Stimulated activated memory B cell treated with anti-CD40 and anti-IgM and Interleukin-4, amounts not matched to agents 10 μg/mL and 1 μg/mL and 100 μg/mL, for 72 hours (primary cell): Measurements from ENCODE around the gene ZFP57.

ENCODE experiments used
- ATAC-seq: fragments of 150-1000 bp; cut with Tn5 transposase; 2 replicates; pipeline ENCODE4 v1.10.0; 2021
- H3K27ac Mint-ChIP-seq: one replicate; pipeline ENCODE4 v1.8.0; 2022; ENCODE audit warnings: mild to moderate bottlenecking, mixed read lengths
- H3K27me3 Mint-ChIP-seq: one replicate; pipeline ENCODE4 v1.8.0; 2022; ENCODE audit warnings: mixed read lengths
- H3K36me3 Mint-ChIP-seq: one replicate; pipeline ENCODE4 v1.8.0; 2022; ENCODE audit warnings: mixed read lengths
- H3K4me1 Mint-ChIP-seq: one replicate; pipeline ENCODE4 v1.8.0; 2022; ENCODE audit warnings: mixed read lengths
- H3K4me3 Mint-ChIP-seq: one replicate; pipeline ENCODE4 v1.8.0; 2022; ENCODE audit warnings: mild to moderate bottlenecking, moderate library complexity, mixed read lengths
- H3K9me3 Mint-ChIP-seq: one replicate; pipeline ENCODE4 v1.8.0; 2022; ENCODE audit warnings: mixed read lengths

Gene ZFP57

DNA sequence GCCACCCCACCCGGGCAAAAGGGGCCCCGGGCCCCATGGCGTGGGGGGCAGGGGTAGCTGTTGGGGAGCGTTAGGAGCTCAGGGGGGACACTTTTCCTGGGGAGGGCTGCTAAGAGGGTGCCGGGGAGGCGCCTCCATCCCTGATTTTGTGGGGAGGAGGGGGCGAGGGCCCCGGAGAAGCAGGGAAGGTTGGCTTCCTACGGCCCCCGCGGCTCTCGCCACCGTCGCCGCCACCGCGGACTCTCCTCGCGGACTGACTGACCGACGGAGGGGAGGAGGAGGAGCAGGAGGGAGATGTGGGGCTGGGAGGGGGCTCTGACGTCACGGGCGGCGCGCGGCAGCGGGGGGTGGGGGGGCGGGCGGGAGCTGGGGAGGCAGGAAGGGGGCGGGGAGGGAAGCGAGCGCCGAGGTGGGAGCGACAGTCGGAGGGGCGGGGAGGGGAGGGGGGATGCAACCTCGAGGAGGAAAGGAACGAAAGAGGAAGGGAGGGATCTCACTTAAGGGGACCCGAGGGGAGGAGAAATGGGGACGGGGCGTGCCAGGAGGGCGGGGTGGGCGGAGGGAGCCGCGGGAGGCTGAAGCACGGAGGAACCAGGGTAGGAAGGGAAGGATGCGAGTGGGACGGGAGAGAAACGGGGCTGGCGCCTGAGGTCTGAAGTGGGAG lies 53.1 kb downstream of the ZFP57 start:
- no peak for ATAC-seq
- H3K27me3 Mint-ChIP-seq = no peaks in the 10 kb centered on the region

DNA sequence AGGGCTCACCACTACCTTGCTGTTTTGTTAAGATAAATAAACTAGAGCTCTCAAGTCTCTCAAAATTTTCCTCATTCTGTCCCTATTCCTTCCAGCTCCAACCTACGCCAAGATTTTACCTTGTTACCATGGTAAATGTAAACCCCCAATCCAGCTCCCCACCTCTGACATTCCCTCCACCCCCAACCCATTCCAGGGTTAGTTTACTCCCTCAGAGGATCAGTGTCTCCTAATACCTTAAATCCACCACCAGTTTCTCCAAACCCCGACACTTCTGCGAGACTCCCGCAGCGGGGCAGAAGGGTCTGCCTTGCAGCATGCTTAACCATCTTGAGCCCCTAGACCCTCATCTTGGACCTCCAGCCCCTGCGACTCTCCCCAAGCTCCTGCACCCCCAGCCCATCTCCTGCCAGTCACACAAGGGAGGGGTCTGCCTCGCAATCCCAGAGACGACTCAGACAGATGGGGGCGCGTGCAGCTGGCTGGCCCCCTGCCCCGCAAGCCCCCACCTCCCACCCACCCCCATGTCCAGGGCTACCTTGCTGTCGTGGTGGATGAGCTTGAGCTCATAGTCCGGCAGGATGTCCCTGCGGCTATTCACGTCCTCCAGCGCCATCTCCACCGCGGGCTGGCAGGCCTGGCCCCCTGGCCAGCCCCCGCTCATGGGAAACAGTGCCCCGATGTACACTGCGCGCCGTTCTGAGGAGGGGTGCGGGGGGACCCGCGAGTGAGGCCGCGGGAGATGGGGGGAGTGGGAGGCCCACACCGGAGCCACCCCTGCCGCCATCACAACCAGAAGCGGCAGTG lies 53.8 kb downstream of the ZFP57 start:
- peak overlapping the region; percentile 91 for H3K4me3 Mint-ChIP-seq
- peaks cover 38% of the 10 kb centered on the region for H3K4me1 Mint-ChIP-seq
- peak overlapping the region; percentile 61 for H3K27ac Mint-ChIP-seq
- H3K27me3 Mint-ChIP-seq = no peaks in the 10 kb centered on the region
- H3K36me3 Mint-ChIP-seq = peaks cover 18% of the 10 kb centered on the region
- peak; percentile 1 for ATAC-seq
- H3K9me3 Mint-ChIP-seq = no peaks in the 10 kb centered on the region

More for the DNA sequence above, 53.1 kb downstream of the ZFP57 start:
- Mint-ChIP-seq H3K4me1 (peaks cover 40% of the 10 kb centered on the region), H3K36me3 (peaks cover 13% of the 10 kb centered on the region), H3K9me3 (no peaks in the 10 kb centered on the region), H3K27ac (peak overlapping the region; percentile 61), H3K4me3 (peak overlapping the region; percentile 91)

DNA sequence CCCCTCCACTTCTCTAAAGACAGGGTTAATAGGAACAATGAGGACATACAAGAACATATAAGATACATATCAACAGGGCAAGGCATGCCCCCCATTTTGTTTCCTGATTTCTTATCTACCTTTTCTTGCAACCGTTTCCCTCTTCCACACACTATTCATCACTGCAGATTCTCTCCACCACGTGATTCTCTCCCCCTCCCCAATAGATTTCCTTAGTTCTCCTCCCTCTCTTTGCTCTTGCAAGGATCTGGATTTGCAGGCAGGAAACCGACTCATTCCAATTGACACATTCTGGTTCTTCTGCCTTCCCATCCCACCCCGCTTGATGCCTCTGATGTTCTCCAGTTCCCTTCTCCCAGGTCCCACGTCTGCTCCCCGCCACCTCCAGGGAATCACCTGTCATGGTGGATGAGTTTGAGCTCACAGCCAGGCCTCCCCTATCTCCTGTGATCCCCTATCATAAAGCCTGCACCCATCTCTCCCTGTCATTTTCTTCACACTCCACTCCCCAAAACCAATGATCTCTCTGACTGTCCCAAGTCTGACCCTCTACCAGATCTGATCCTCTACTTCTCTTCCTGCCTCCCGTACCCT lies 55.5 kb downstream of the ZFP57 start:
- Mint-ChIP-seq H3K27me3 (no peaks in the 10 kb centered on the region), H3K9me3 (no peaks in the 10 kb centered on the region)

DNA sequence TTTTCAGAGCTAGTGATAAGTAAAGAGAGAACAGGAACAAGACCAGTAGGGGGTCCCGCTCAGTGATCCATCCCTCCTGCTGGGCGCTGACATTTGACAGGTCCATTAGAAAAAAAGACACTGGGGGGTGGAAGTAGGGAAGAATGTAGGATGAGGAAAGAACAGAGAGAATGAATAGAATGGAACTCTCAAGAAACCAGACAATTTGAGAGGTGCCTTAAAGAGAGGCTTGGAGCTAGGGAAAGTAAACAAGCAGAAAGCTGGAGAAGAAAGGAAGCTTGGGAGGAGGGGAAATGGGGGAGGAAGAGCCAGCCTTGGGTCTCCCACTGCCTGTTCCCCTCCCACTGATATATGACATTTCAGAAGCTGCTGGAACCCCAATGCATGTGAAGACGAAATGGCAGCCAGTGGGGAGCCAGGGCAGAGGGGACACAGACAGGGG lies 56.4 kb downstream of the ZFP57 start:
- Mint-ChIP-seq H3K4me1 (peaks cover 15% of the 10 kb centered on the region), H3K36me3 (peaks cover 38% of the 10 kb centered on the region), H3K4me3 (no peak overlapping the region), H3K27me3 (no peaks in the 10 kb centered on the region), H3K9me3 (no peaks in the 10 kb centered on the region), H3K27ac (peak overlapping the region; percentile 0)
- no peak for ATAC-seq

More for the DNA sequence above, 55.5 kb downstream of the ZFP57 start:
- no peak for ATAC-seq
- Mint-ChIP-seq H3K4me3 (no peak overlapping the region), H3K36me3 (peaks cover 31% of the 10 kb centered on the region), H3K4me1 (peaks cover 24% of the 10 kb centered on the region), H3K27ac (peak overlapping the region; percentile 0)
